ENCODE measurements around the gene APLP2.

The APLP2 gene

DNA sequence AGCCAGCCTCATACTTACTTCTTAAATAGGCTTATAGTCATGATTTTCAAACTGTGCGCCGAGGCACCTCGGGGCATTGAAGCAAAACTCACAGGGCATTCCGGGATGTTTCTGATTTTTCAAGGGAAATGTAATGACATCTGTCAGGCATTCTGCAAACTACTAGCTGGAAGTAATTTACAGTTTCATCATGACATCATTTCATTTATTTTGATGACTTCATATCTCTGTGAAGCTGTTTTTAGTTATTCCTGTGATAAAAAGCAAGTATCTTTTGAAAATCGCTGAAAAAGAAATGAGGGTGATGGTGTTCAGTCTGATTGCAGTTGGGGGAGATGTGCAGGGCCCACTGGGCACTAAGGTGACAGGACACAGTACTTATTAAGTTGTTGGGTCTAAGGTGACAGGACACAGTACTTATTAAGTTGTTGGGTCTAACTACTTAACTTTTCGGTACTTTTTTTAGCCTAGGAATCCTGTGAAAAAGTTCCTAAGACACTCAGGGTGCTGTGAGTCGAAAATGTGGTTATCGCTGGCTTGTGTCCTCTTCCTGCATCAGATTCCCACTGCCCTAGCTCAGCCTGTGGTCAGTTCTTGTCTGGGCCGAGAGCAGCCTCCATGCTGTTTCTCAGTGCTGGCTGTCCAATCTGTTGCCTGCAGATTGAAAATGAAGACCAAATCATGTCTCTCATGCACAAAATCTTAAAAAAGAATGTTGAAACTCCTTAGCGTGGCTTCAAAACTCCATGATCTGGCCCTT, 42.6 kb downstream of the APLP2 start:
- in situ Hi-C loops (cut with HindIII; ENCODE audit: low sequenced_read_pairs): no loop called here

DNA sequence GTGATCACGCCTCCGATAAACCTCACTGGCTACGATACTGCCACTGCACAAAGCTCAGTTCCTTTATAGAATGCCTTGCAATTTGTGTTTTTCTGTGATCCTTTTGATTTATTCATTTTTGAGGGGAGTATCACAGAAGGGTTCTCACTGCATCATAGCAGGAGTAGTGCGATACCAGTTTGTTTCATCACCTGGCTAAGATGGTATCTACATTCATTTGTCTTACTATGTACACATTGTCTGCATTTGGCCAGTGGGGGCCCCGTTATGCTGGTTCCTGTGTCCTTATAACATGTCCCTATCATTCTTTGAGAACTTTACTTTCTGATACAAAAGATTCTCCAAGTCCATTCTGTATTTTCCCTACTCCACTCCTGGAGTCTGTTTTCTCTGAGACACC, 44.6 kb downstream of the APLP2 start:
- in situ Hi-C loops (cut with HindIII; ENCODE audit: low sequenced_read_pairs): no loop called here

- in situ Hi-C loops (cut with HindIII; ENCODE audit: low sequenced_read_pairs): no loop called here
These were observed 45.0 kb downstream of the APLP2 start for GRCh38 chr11:130114726-130115125.

DNA sequence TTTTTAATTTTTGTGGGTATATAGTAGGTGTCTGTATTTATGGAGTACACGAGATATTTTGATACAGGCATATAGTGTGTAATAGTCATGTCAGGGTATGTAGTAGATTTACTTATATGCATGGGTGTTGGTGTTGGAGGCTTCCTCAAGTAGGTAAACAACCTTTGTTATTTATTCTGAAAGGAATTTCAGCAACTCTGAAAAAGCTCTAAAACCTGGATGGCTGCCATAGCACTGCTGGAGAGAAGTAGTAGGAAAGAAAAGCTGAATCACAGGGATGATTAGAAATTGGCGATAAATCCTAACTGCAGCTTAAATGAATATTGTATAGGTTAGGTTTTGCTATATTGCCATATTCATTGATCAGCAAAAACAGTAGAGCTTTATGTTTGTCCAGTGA, 45.5 kb downstream of the APLP2 start:
- in situ Hi-C loops (cut with HindIII; ENCODE audit: low sequenced_read_pairs): no loop called here

- in situ Hi-C loops (cut with HindIII; ENCODE audit: low sequenced_read_pairs): no loop called here
These were observed 48.5 kb downstream of the APLP2 start for GRCh38 chr11:130118165-130118564.

DNA sequence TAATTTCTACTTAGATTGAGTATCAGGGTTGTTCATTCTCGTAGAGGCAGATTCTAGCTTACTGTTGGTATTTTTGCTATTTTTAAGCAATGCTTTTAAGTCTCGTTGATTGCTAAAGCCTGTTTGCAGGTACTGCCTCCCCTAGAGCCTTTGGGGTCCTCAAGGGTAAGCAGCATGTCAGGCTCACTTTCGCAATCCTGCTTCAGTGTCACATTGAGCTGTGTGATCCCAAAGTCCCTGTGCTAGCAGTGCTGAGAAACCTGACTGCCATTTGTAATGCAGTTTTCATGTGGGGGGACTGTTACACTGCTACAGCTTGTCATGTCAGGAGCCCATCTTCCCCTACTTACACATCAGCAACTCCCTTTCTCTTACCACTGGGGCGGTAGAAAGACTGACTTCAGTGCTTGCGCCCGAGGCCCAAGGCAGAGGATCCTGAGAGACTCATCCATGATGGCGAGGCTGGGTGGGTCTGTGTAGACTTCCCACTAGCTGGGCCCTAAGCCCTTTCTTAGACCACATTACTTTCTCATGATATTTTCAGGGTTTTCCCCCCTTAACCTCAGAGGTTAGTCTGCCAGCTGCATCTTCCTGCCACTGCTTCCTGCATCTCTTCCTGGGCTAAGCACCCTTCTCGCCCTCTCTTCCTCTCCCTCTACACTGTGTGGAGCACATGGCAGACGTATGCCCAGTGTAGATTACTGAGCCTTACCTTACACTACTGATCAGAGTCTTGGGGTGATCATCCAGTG, 49.1 kb downstream of the APLP2 start:
- in situ Hi-C loops (cut with HindIII; ENCODE audit: low sequenced_read_pairs): no loop called here

DNA sequence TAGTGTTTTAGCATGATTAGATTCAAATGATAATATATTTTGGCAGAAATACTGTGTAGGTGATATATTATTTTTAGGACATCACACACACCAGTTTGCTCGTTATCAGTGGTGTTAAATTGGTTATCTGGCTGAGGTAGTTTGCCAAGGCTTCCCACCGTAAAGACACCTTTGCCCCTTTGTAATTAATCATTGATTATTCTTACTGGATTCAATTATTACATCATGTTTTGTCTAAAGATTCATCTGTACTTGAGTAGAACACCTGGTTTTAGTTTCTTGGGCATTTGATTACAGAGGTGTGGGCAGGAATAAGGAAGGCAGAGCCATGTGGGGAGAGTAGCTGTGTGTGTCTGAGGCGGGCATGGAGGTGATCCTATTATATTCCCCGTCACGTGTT, 50.4 kb downstream of the APLP2 start:
- in situ Hi-C loops (cut with HindIII; ENCODE audit: low sequenced_read_pairs): no loop called here

- in situ Hi-C loops (cut with HindIII; ENCODE audit: low sequenced_read_pairs): no loop called here
These were observed 51.8 kb downstream of the APLP2 start for GRCh38 chr11:130121445-130121978.

DNA sequence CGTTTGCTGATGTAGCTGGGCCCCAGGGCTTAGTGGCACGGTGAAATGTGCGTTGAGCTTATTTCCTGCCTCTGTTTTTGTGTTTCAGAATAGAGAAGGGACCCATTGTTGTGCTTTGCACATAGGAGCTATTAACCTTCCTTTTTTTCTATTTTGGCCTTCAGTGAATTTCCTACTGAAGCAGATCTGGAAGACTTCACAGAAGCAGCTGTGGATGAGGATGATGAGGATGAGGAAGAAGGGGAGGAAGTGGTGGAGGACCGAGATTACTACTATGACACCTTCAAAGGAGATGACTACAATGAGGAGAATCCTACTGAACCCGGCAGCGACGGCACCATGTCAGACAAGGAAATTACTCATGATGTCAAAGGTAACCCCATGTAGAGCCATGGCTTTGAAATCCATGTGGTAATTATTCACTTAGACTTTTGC, 52.5 kb downstream of the APLP2 start:
- in situ Hi-C loops (cut with HindIII; ENCODE audit: low sequenced_read_pairs): no loop called here

GRCh38 chr11:130123414-130124040, 53.8 kb downstream of the APLP2 start:
- in situ Hi-C loops (cut with HindIII; ENCODE audit: low sequenced_read_pairs): no loop called here

GRCh38 chr11:130124096-130124495, 54.4 kb downstream of the APLP2 start:
- in situ Hi-C loops (cut with HindIII; ENCODE audit: low sequenced_read_pairs): no loop called here

DNA sequence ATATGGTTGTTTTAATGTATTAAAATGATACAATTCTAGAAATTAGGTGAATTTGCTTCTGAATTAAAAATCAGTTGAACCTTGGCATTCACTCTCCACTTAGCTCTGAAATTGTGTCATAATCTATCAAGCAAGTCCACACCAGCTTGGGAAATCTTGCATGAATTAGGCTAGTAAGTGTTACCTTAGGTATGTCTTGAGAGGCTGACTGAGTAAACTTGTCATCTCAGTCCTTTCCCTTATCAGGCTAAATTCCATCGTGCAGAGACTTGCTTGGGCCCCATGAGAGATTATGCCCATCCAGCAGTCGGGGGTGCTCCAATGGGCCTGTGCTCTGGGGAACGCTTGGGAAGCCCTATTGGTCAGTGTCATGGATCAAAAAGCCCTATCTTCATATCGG, 55.9 kb downstream of the APLP2 start:
- in situ Hi-C loops (cut with HindIII; ENCODE audit: low sequenced_read_pairs): loop anchor here (5.0 kb wide), 1 partner anchor 208 kb away; no protein-coding TSS in a partner anchor

- in situ Hi-C loops (cut with HindIII; ENCODE audit: low sequenced_read_pairs): loop anchor here (5.0 kb wide), 1 partner anchor 209 kb away; no protein-coding TSS in a partner anchor
These were observed 56.8 kb downstream of the APLP2 start for GRCh38 chr11:130126516-130126915.

- in situ Hi-C loops (cut with HindIII; ENCODE audit: low sequenced_read_pairs): loop anchor here (5.0 kb wide), 1 partner anchor 210 kb away; no protein-coding TSS in a partner anchor
These were observed 57.8 kb downstream of the APLP2 start for GRCh38 chr11:130127509-130127908.

- in situ Hi-C loops (cut with HindIII; ENCODE audit: low sequenced_read_pairs): loop anchor here (5.0 kb wide), 1 partner anchor 211 kb away; no protein-coding TSS in a partner anchor
These were observed 58.9 kb downstream of the APLP2 start for GRCh38 chr11:130128626-130129025.

DNA sequence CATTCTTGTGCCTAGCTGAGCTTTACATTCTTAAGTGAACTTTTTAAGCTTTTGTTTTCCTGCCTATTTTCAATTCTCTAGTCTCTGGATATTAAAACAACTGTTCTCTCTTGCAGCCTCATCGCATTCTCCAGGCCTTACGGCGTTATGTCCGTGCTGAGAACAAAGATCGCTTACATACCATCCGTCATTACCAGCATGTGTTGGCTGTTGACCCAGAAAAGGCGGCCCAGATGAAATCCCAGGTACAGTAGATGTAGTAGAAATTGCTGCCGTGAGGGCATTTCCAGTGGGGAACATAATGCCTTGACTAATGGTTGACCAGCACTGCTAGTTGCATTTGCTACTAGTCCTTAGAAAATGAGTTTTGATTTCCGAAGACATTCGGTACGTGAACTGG, 60.2 kb downstream of the APLP2 start:
- in situ Hi-C loops (cut with HindIII; ENCODE audit: low sequenced_read_pairs): loop anchor here (5.0 kb wide), 1 partner anchor 213 kb away; no protein-coding TSS in a partner anchor

GRCh38 chr11:130131961-130132850, 62.5 kb downstream of the APLP2 start:
- in situ Hi-C loops (cut with HindIII; ENCODE audit: low sequenced_read_pairs): no loop called here

GRCh38 chr11:130133716-130134115, 64.0 kb downstream of the APLP2 start:
- in situ Hi-C loops (cut with HindIII; ENCODE audit: low sequenced_read_pairs): no loop called here

DNA sequence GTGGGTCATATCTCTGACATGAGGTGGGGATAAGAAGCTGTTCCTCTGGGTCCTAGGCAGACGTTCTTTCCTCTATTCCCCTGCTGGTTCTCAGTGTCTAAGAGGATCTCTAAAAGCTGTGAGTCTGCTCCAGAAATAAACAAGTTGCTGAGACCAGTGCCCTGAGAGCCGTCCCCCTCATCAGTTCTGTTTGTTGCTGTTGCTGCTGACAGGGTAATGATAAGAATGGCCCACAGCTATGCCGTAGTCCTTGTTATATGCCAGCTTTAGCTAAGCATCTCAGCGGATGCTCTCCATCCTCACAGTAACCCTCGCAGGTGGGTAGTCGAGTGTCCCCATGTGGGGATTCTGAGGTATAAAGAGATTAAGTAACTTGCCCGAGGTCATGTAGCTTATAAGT, 66.4 kb downstream of the APLP2 start:
- in situ Hi-C loops (cut with HindIII; ENCODE audit: low sequenced_read_pairs): no loop called here

DNA sequence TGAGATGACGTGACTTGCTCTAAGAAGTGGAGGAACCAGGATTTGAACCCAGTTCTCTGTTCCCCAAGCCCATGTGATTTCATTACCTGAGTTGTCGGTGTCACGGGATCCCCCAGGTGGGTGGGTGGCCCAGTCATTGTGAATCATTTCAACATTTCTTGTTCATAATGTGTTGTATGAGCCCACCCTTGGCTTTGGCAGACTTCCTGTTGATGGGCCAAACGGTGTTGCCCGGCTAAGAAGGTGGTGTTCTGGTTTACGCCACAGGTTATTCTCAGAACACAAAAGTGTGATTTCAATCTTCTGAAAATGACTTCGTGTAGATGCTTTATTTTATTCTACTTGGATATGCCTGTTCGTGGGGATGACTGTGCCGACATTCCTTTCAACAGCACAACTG, 68.3 kb downstream of the APLP2 start:
- in situ Hi-C loops (cut with HindIII; ENCODE audit: low sequenced_read_pairs): no loop called here

All from endothelial cell of hepatic sinusoid (primary cell).